CD14-positive monocyte (primary cell): Measurements from ENCODE around the gene MGAT4D. TPM values are rescaled to one million over a fixed set of nuclear protein-coding genes. Genes with fewer than 3 reads are reported as not detected.

Experiments used
- DNase-seq, 3 donors: peaks; one replicate each; pipeline ENCODE4 v3.0.0-alpha.2; 2011 to 2022
- H2AFZ ChIP-seq: 2 replicates; pipeline ENCODE4 v1.6.0; 2012; ENCODE audit warnings: mild to moderate bottlenecking, low read depth, low read length, inconsistent platforms; ENCODE audit not compliant: insufficient read depth, poor library complexity, severe bottlenecking
- H3K27ac ChIP-seq, 2 donors: 1 replicate in 1 of 2; 2 replicates in 1 of 2; pipeline ENCODE4 v1.5.1; 2012 to 2013; ENCODE audit warnings: low read length in 2 of 2, control low read depth in 1 of 2, inconsistent platforms in 1 of 2, low read depth in 1 of 2, mild to moderate bottlenecking in 1 of 2
- H3K27me3 ChIP-seq, 2 donors: one replicate each; pipeline versions ENCODE4 v1.6.0 to v1.6.1; 2011 to 2013; ENCODE audit warnings: low read length in 2 of 2; ENCODE audit not compliant: control insufficient read depth in 2 of 2, insufficient read depth in 2 of 2
- H3K36me3 ChIP-seq, 2 donors: replicated peaks in 1 of 2; 1 replicate in 1 of 2; 2 replicates in 1 of 2; pipeline versions ENCODE4 v1.5.1 to v1.6.1; 2012 to 2013; ENCODE audit warnings: low read length in 2 of 2, control low read depth in 1 of 2, inconsistent platforms in 1 of 2, mild to moderate bottlenecking in 1 of 2; ENCODE audit not compliant: insufficient read depth in 2 of 2, control insufficient read depth in 1 of 2
- H3K4me1 ChIP-seq, 2 donors: 1 replicate in 1 of 2; 2 replicates in 1 of 2; pipeline versions ENCODE4 v1.5.1 to v1.6.1; 2012 to 2013; ENCODE audit warnings: low read length in 2 of 2, control low read depth in 1 of 2, inconsistent platforms in 1 of 2, mild to moderate bottlenecking in 1 of 2, moderate library complexity in 1 of 2; ENCODE audit not compliant: insufficient read depth in 2 of 2, control insufficient read depth in 1 of 2
- H3K4me2 ChIP-seq: replicated peaks from 2 replicates; pipeline ENCODE3; 2012; ENCODE audit warnings: low read length, moderate library complexity, mild to moderate bottlenecking; ENCODE audit not compliant: poor library complexity, severe bottlenecking; ENCODE audit errors: extremely low read depth
- H3K4me3 ChIP-seq, 3 experiments: fragments of 200-600 bp in 1 of 3; sonication (generic) in 1 of 3; replicated peaks in 1 of 3; 1 replicate in 2 of 3; 2 replicates in 1 of 3; pipeline ENCODE4 v1.5.1; 2011 to 2013; ENCODE audit warnings: low read length in 3 of 3, mild to moderate bottlenecking in 3 of 3, control low read depth in 2 of 3, low read depth in 2 of 3, inconsistent platforms in 1 of 3, moderate library complexity in 1 of 3
- H3K79me2 ChIP-seq: 2 replicates; pipeline ENCODE4 v1.6.0; 2012; ENCODE audit warnings: mild to moderate bottlenecking, control low read depth, inconsistent platforms, low read length, moderate library complexity; ENCODE audit not compliant: insufficient read depth
- H3K9ac ChIP-seq: 2 replicates; pipeline ENCODE4 v1.6.0; 2017; ENCODE audit warnings: low read length, mild to moderate bottlenecking; ENCODE audit not compliant: insufficient read depth, poor library complexity, severe bottlenecking
- H3K9me3 ChIP-seq, 2 donors: replicated peaks in 1 of 2; 1 replicate in 1 of 2; 2 replicates in 1 of 2; pipeline versions ENCODE4 v1.5.1 to v1.6.1; 2012 to 2013; ENCODE audit warnings: low read length in 2 of 2, control low read depth in 1 of 2; ENCODE audit not compliant: control insufficient read depth in 1 of 2, insufficient read depth in 1 of 2
- H4K20me1 ChIP-seq: 2 replicates; pipeline ENCODE4 v1.6.0; 2012; ENCODE audit warnings: mild to moderate bottlenecking, low read length, control low read depth, moderate library complexity; ENCODE audit not compliant: insufficient read depth
- H3K27ac Mint-ChIP-seq, 7 donors: one replicate each; pipeline ENCODE4 v1.8.0; 2020; ENCODE audit warnings: mild to moderate bottlenecking in 7 of 7, mixed read lengths in 7 of 7, moderate library complexity in 6 of 7, inconsistent platforms in 2 of 7
- H3K27me3 Mint-ChIP-seq, 3 donors: one replicate each; pipeline ENCODE4 v1.8.0; 2021 to 2022; ENCODE audit warnings: low read depth in 3 of 3, mild to moderate bottlenecking in 3 of 3, mixed read lengths in 3 of 3, moderate library complexity in 3 of 3, inconsistent platforms in 1 of 3
- H3K36me3 Mint-ChIP-seq, 2 donors: one replicate each; pipeline ENCODE4 v1.8.0; 2020; ENCODE audit warnings: mixed read lengths in 2 of 2, inconsistent platforms in 1 of 2, mild to moderate bottlenecking in 1 of 2
- H3K4me1 Mint-ChIP-seq: one replicate; pipeline ENCODE4 v1.8.0; 2020; ENCODE audit warnings: mild to moderate bottlenecking, mixed read lengths
- H3K4me3 Mint-ChIP-seq, 2 donors: one replicate each; pipeline ENCODE4 v1.8.0; 2020; ENCODE audit warnings: mild to moderate bottlenecking in 2 of 2, mixed read lengths in 2 of 2, moderate library complexity in 1 of 2
- H3K9me3 Mint-ChIP-seq, 7 donors: one replicate each; pipeline ENCODE4 v1.8.0; 2020 to 2022; ENCODE audit warnings: mixed read lengths in 7 of 7, mild to moderate bottlenecking in 6 of 7, moderate library complexity in 6 of 7, inconsistent platforms in 2 of 7
- CTCF ChIP-seq: fragments of 200-600 bp; IDR thresholded peaks from one replicate; pipeline ENCODE4 v1.8.0; 2022; ENCODE audit warnings: antibody characterized with exemption, mild to moderate bottlenecking
- WGBS: methylation state at CpG from one replicate; pipeline ENCODE4 v1.1.5; 2013; ENCODE audit warnings: missing lambda C conversion rate; ENCODE audit not compliant: insufficient coverage; 5-methylcytosine and 5-hydroxymethylcytosine counted together
- intact Hi-C, 2 donors: fragments of 100-400 bp; cut with micrococcal nuclease; formaldehyde crosslinking; loops; one replicate each; pipeline versions ENCODE4 v1.15.0 to v1.15.1; 2023
- polyA plus RNA-seq, 3 donors: library from polyadenylated mRNA; depleted of rRNA in 1 of 3; unstranded in 2 of 3; stranded (reverse) in 1 of 3; fragments of 300-500 nt in 2 of 3; fragments of >200 nt in 1 of 3; fragmentation: Illumina TruSeq in 2 of 3; gene quantifications; 1 replicate in 2 of 3; 2 replicates in 1 of 3; pipeline ENCODE4 v1.2.3, GENCODE V29; 2012 to 2021

Gene MGAT4D
- polyA plus RNA-seq, 3 donors: not detected

GRCh38 chr4:140504261-140504660 is 6.2 kb upstream of the MGAT4D start:
- TF ChIP-seq CTCF: no peak
- no peak overlapping the region for H3K9ac ChIP-seq
- peaks cover 0 to 8% of the 10 kb centered on the region in 2 donors for H3K9me3 ChIP-seq
- H3K4me1 Mint-ChIP-seq: no peaks in the 10 kb centered on the region
- no peak overlapping the region for H3K4me3 ChIP-seq
- H2AFZ ChIP-seq: no peak overlapping the region
- H3K27ac ChIP-seq: no peak overlapping the region
- H3K27me3 Mint-ChIP-seq: peaks cover 11 to 28% (median 15%) of the 10 kb centered on the region in 3 donors
- no peak for DNase-seq
- intact Hi-C loops: no loop called here
- H3K79me2 ChIP-seq: no peaks in the 10 kb centered on the region
- H3K27ac Mint-ChIP-seq: no peak overlapping the region
- peaks cover under 1 to 10% (median 8%) of the 10 kb centered on the region in 7 donors for H3K9me3 Mint-ChIP-seq
- H4K20me1 ChIP-seq: no peaks in the 10 kb centered on the region
- H3K4me2 ChIP-seq: no peak overlapping the region
- H3K36me3 ChIP-seq: no peaks in the 10 kb centered on the region
- H3K36me3 Mint-ChIP-seq: no peaks in the 10 kb centered on the region
- no peaks in the 10 kb centered on the region for H3K4me1 ChIP-seq
- peaks cover 27 to 28% of the 10 kb centered on the region in 2 donors for H3K27me3 ChIP-seq
- H3K4me3 Mint-ChIP-seq: no peak overlapping the region

- Histone ChIP-seq H3K9me3 (peaks cover 0 to 11% of the 10 kb centered on the region in 2 donors), H3K36me3 (no peaks in the 10 kb centered on the region), H3K4me3 (no peak overlapping the region), H3K79me2 (no peaks in the 10 kb centered on the region), H3K4me1 (peaks cover 3 to 5% of the 10 kb centered on the region in 2 donors), H3K27ac (no peak overlapping the region), H3K4me2 (no peak overlapping the region), H3K27me3 (peaks cover 57 to 67% of the 10 kb centered on the region in 2 donors), H3K9ac (no peak overlapping the region), H2AFZ (no peak overlapping the region), H4K20me1 (no peaks in the 10 kb centered on the region)
- peaks cover 41 to 70% (median 44%) of the 10 kb centered on the region in 3 donors for H3K27me3 Mint-ChIP-seq
- WGBS: 98% methylated on average over 3 of the region's 4 CpGs
- no peak for DNase-seq
- no peak overlapping the region for H3K27ac Mint-ChIP-seq
- H3K9me3 Mint-ChIP-seq: peaks cover 0 to 6% (median 0%) of the 10 kb centered on the region in 7 donors
- TF ChIP-seq CTCF: no peak
- peaks cover 7% of the 10 kb centered on the region for H3K4me1 Mint-ChIP-seq
- intact Hi-C loops: no loop called here
- H3K4me3 Mint-ChIP-seq: peak overlapping the region in 1 of 2 donors; percentile 28
- peaks cover 0 to 2% of the 10 kb centered on the region in 2 donors for H3K36me3 Mint-ChIP-seq
Measured at GRCh38 chr4:140499391-140499790, 1.3 kb upstream of the MGAT4D start.
